Tibial artery (tissue), 4 donors: ENCODE results near the gene LRRC56.

ENCODE experiments used
- DNase-seq, 2 donors: peaks; one replicate each; pipeline ENCODE4 v3.0.0-alpha.2; 2019
- H3K27ac ChIP-seq, 2 donors: fragments of 200-600 bp; sonication (generic) in 1 of 2; 1 replicate in 1 of 2; 2 replicates in 1 of 2; pipeline ENCODE4 v1.5.1; 2018 to 2019; ENCODE audit warnings: mild to moderate bottlenecking in 1 of 2
- H3K27me3 ChIP-seq, 2 donors: fragments of 200-600 bp; sonication (generic) in 1 of 2; one replicate each; pipeline versions ENCODE4 v1.5.1 to v1.6.0; 2016 to 2019
- H3K36me3 ChIP-seq, 3 donors: fragments of 200-600 bp; sonication (generic) in 2 of 3; one replicate each; pipeline ENCODE4 v1.5.1; 2016 to 2019; ENCODE audit warnings: mild to moderate bottlenecking in 2 of 3
- H3K4me1 ChIP-seq, 4 donors: fragments of 200-600 bp; sonication (generic) in 2 of 4; 1 replicate in 3 of 4; 2 replicates in 1 of 4; pipeline ENCODE4 v1.5.1; 2016 to 2019
- H3K4me3 ChIP-seq, 2 donors: fragments of 200-600 bp; sonication (generic) in 1 of 2; 1 replicate in 1 of 2; 2 replicates in 1 of 2; pipeline ENCODE4 v1.5.1; 2018 to 2019; ENCODE audit warnings: mild to moderate bottlenecking in 2 of 2
- H3K9me3 ChIP-seq, 3 donors: fragments of 200-600 bp; sonication (generic) in 1 of 3; one replicate each; pipeline ENCODE4 v1.5.1; 2016 to 2019
- CTCF ChIP-seq, 2 experiments: fragments of 200-600 bp in 1 of 2; fragments of 450-650 bp in 1 of 2; IDR thresholded peaks; one replicate each; pipeline ENCODE4 v1.5.1; 2017 to 2019; ENCODE audit warnings: antibody characterized with exemption in 2 of 2, mild to moderate bottlenecking in 1 of 2, moderate library complexity in 1 of 2
- intact Hi-C: fragments of 100-400 bp; cut with DNase I; formaldehyde crosslinking; loops from one replicate; pipeline ENCODE4 v1.15.0; 2023; ENCODE audit warnings: low total_unique reads

The LRRC56 gene

GRCh38 chr11:489610-490185, 47.6 kb upstream of the LRRC56 start:
- no peak for TF ChIP-seq CTCF (IDR thresholded peaks at IDR 0.05)
- no peaks in the 10 kb centered on the region for H3K4me1 ChIP-seq
- DNase-seq: no peak
- no peaks in the 10 kb centered on the region for H3K27me3 ChIP-seq
- H3K36me3 ChIP-seq: peaks cover 18 to 77% (median 30%) of the 10 kb centered on the region in 3 donors
- H3K9me3 ChIP-seq: no peaks in the 10 kb centered on the region
- no peak overlapping the region for H3K27ac ChIP-seq
- intact Hi-C loops: no loop called here
- no peak overlapping the region for H3K4me3 ChIP-seq

GRCh38 chr11:490186-490929, 47.0 kb upstream of the LRRC56 start:
- Histone ChIP-seq H3K9me3 (no peaks in the 10 kb centered on the region), H3K4me1 (no peaks in the 10 kb centered on the region), H3K36me3 (peaks cover 22 to 84% (median 36%) of the 10 kb centered on the region in 3 donors), H3K27me3 (no peaks in the 10 kb centered on the region), H3K27ac (no peak overlapping the region), H3K4me3 (no peak overlapping the region)
- DNase-seq: no peak
- no peak for TF ChIP-seq CTCF (IDR thresholded peaks at IDR 0.05)
- intact Hi-C loops: no loop called here

GRCh38 chr11:490930-491260, 46.4 kb upstream of the LRRC56 start:
- Histone ChIP-seq H3K36me3 (peaks cover 22 to 89% (median 42%) of the 10 kb centered on the region in 3 donors), H3K27ac (no peak overlapping the region), H3K9me3 (no peaks in the 10 kb centered on the region), H3K4me1 (no peaks in the 10 kb centered on the region), H3K4me3 (no peak overlapping the region), H3K27me3 (no peaks in the 10 kb centered on the region)
- TF ChIP-seq CTCF (IDR thresholded peaks at IDR 0.05): no peak
- intact Hi-C loops: no loop called here
- DNase-seq: no peak

GRCh38 chr11:491358-491757, 46.0 kb upstream of the LRRC56 start:
- Histone ChIP-seq H3K27me3 (no peaks in the 10 kb centered on the region), H3K9me3 (no peaks in the 10 kb centered on the region), H3K4me1 (no peaks in the 10 kb centered on the region), H3K4me3 (no peak overlapping the region), H3K27ac (no peak overlapping the region), H3K36me3 (peaks cover 26 to 94% (median 45%) of the 10 kb centered on the region in 3 donors)
- DNase-seq: no peak
- intact Hi-C loops: no loop called here
- TF ChIP-seq CTCF (IDR thresholded peaks at IDR 0.05): no peak

GRCh38 chr11:492427-493226, 44.7 kb upstream of the LRRC56 start:
- H3K4me3 ChIP-seq: no peak overlapping the region
- H3K9me3 ChIP-seq: no peaks in the 10 kb centered on the region
- no peak for TF ChIP-seq CTCF (IDR thresholded peaks at IDR 0.05)
- H3K27me3 ChIP-seq: no peaks in the 10 kb centered on the region
- intact Hi-C loops: no loop called here
- H3K36me3 ChIP-seq: peaks cover 38 to 98% (median 57%) of the 10 kb centered on the region in 3 donors
- no peaks in the 10 kb centered on the region for H3K4me1 ChIP-seq
- no peak overlapping the region for H3K27ac ChIP-seq
- no peak for DNase-seq
